C4-2B (cell line): ENCODE measurements around the gene GP5.

Source experiments
- ZFX ChIP-seq: fragments of 450-650 bp; IDR thresholded peaks from 2 replicates; pipeline ENCODE4 v1.6.1; 2017
- TF ChIP-seq, protein P1 (sequence below): fragments of 450-650 bp; conservative IDR thresholded peaks from 2 replicates; pipeline ENCODE4 v1.5.1; 2017; ENCODE audit warnings: mild to moderate bottlenecking

- TF ChIP-seq, protein P1, sequence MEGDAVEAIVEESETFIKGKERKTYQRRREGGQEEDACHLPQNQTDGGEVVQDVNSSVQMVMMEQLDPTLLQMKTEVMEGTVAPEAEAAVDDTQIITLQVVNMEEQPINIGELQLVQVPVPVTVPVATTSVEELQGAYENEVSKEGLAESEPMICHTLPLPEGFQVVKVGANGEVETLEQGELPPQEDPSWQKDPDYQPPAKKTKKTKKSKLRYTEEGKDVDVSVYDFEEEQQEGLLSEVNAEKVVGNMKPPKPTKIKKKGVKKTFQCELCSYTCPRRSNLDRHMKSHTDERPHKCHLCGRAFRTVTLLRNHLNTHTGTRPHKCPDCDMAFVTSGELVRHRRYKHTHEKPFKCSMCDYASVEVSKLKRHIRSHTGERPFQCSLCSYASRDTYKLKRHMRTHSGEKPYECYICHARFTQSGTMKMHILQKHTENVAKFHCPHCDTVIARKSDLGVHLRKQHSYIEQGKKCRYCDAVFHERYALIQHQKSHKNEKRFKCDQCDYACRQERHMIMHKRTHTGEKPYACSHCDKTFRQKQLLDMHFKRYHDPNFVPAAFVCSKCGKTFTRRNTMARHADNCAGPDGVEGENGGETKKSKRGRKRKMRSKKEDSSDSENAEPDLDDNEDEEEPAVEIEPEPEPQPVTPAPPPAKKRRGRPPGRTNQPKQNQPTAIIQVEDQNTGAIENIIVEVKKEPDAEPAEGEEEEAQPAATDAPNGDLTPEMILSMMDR = no peak
- TF ChIP-seq ZFX = no peak
Measured at GRCh38 chr3:194401346-194401745, 2.3 kb upstream of the GP5 start.
